ENCODE measurements around the gene DLAT.
A peak's percentile ranks its signal among the peaks of the same experiment; 100 is the strongest.
"Not testable (repeated sequence)": the region's sequence is repeated elsewhere in the genome, so short reads cannot be mapped to it uniquely, and the experiment has no call there.

The DLAT gene

DNA sequence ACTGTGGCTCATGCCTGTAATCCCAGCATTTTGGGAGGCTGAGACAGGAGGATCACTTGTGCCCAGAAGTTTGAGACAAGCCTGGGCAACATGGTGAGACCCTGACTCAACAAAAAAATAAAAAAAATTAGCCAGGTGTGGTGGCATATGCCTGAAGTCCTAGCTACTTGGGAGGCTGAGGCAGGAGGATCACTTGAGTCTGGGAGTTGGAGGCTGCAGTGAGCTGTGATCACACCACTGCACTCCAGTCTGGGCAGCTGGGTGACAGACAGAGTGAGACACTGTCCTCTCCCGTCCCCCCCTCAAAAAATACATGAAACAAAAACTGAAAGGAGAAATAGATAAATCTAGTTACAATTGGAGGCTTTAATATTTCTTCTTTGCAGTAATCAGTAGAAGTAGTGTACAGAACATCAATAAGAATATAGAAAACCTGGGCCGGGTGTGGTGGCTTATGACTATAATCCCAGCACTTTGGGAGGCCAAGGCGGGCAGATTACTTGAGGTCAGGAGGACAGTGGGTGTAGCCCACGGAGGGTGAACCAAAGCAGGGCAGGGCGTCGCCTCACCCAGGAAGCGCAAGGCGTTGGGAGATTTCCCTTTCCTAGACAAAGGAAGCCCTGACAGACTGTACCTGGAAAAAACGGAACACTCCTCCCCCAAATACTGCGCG, 19.6 kb upstream of the DLAT start:
- no peak for DNase-seq

DNA sequence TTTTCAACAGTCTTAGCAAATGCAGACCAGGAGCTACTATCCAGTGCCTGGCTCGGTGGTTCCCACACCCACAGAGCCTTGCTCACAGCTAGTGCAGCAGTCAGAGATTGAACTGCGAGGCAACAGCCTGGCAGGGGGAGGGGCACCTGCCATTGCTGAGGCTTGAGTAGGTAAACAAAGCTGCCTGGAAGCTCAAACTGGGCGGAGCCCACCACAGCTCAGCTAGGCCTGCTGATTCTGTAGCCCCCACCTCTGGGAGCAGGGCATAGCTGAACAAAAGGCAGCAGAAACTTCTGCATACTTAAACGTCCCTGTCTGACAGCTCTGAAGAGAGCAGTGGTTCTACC, 19.1 kb upstream of the DLAT start:
- DNase-seq: not testable (repeated sequence)

DNA sequence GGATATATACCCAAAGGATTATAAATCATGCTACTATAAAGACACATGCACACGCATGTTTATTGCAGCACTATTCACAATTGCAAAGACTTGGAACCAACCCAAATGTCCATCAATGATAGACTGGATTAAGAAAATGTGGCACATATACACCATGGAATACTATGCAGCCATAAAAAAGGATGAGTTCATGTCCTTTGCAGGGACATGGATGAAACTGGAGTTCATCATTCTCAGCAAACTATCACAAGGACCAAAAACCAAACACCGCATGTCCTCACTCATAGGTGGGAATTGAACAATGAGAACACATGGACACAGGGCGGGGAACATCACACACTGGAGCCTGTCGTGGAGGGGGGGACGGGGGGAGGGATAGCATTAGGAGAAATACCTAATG, 13.8 kb upstream of the DLAT start:
- not testable (repeated sequence) for DNase-seq

DNA sequence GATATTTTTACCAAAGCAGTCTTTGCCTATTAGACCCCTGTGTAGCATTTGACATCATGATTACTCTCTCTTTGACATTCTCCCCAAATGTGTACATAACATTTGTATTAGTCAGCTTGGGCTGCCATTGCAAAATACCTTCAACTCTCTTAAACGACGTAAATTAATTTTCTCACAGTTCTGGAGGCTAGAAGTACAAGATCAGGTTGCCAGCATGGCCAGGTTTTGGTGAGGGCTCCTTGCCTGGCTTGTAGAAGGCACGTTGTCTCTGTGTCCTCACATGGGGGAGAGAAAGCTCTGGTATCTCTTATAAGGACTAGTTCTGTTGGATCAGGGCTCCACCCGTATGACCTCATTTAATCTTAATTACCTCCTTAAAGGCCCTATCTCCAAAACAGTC, 12.3 kb upstream of the DLAT start:
- DNase-seq: no peak

DNA sequence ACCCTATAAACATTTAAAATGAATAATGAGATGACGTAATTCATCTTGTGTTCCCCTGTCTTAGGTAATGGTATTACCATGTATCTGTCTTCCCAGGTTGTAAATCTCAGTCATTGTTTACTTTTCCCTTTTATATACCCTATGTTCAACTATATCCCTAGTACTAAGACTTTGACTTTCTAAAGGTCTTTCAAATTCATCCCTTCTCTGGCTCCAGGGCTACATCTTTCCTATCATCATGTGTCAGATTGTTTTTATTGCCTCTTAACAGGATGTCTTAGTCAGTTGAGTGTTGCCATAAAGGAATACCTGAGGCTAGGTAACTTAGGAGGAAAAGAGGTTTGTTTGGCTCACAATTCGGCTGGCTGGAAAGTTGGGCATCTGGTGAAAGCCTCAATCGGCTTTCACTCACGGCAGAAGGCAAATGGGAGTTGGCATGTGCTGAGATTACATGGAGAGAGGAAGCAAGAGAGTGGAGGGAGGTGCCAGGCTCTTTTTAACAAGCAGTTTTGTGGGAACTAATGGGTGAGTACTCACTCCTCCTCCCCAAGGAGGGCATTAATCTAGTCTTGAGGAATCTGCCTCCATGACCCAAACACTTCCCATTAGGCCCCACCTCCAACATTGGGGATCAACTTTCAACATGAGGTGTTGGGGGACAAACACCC, 11.6 kb upstream of the DLAT start:
- no peak for DNase-seq

DNA sequence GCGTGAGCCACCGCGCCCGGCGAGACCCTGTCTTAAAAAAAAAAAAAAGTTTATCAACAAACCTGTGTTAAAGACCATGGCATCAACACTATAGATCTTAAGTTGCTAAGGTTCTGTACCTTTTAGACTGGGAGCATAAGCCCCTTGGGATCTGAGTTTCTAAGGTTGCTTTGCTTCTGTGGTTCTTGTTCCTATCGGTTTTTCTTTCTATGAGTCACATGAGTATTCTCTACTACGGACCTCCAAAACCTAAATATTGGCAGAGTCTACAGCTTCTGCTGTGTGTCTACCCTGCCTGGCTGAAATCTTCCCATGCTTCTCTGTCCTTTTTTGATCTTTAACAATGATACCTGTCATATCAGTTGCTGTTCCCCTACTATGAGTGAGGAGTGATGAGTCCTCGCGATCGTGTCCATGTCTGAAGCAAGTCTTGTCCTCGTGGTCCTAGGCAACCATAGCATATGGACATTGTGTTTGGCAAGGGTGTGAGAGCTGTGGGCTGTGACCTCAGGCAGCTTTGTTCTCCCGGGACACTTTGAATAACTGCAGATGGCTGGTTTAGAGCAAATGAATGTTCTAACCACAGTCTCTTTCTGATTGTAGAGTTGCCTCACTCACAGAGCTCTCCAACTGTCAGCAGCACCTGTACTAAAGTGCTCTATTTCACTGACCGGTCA, 9.0 kb upstream of the DLAT start:
- no peak for DNase-seq

DNA sequence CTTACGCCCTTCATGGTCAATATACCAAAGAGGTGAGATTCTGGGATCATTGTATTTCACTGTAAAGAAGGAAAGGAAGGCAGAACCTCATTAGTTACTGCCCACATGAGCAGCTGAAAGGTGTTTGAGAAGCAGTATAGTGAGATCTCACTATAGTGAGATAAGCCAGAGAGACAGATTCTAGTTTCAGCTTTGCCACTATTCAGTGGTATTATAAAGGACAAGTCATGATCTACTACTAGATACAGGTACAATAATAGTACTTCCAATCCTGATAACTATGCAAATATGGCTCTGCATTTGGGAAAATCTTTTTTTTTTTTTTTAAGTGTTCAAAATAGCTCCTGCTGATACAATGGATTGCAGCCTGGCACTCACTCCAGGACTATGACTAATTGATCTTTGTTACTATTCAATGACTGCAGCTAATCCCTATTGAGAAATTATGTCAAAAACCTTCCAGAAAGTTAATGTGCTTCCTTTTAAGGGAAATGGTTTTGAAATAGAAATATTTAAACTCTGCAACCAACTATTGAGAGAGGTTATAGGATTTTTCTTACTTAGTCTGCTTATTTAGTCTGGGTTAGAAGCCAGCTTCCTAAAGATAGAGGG, 8.3 kb upstream of the DLAT start:
- no peak for DNase-seq

DNA sequence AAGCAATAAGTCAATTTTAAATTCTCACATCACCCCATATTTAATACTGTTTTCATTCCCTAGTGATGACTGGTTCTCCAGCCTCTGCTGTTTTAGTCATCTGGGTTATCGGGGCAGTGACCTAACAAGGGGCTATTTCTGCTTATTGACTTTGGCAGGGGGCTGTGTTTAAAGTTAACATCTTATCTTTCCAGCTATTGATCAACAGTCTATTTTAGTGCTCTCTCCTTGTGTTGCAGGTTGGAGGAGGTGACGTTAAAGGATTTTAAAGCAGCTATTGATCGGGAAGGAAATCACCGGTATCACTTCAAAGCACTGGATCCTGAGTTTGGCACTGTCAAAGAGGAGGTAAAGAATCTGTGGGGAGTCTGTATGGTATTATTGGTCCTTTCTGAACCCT, 7.7 kb upstream of the DLAT start:
- no peak for DNase-seq

DNA sequence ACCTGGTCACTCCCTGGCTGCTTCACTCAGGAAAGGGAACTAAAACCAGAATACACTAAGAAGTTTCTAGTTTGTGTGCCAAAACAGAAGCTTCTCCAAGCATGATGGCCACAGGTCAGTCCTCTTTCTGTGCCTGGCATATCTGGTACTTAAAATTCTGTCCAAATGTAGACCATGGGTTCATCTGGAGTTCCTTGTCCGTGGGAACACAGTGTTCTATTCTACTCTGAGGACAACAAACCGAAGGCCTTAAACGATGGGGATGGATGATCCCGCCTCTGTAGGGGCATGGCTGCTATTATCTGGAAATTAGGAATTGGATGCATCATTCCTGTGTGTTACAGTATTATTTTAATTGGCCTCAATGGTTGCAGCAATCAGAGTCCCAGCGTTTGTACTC, 6.1 kb upstream of the DLAT start:
- DNase-seq: no peak

DNA sequence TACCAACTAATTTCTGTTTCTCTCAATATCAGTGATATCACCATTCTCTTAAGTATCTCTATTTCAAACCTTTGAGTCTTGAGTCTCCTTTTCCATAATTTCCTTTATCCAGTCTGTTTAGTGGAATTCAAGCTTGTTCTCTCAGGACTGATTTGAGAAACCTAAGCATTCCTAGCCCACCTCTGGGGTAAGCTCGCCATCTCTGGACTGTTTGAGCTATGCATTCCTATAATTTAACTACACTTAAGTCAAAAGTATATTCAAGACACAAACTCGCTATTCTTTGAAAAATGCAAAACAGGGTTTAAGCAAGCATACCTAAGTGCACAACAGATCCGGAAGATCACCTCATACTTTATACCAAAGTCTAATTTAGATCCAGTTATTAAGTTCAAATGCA, 2.1 kb upstream of the DLAT start:
- DNase-seq: no peak

DNA sequence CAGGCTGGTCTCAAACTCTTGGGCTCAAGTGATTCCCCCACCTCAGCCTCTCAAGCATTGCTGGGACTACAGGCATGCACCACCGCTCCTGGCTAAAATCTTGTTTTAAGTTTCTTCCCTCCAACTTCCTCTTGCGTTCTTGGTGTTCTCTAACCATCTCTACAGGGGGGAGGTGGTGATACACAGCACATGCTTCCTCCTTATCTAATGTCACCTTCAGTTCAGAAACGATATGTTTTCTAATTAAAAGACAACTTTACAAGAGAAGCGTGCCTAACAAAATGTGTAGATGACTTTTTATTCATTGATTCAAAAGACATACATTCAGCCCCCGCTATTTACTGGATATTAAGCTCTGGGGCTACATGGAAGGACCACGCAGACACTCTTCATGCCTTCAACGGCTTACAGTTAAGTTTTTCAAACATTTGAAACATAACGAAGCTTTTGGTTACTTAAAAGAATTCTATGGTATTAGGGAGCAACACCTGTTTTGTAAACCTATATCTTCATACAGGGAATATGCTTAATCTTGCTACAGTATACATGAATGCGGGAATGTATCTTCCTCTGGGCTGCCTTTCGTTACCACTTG, 933 bp upstream of the DLAT start:
- peak; percentile 20 for DNase-seq

DNA sequence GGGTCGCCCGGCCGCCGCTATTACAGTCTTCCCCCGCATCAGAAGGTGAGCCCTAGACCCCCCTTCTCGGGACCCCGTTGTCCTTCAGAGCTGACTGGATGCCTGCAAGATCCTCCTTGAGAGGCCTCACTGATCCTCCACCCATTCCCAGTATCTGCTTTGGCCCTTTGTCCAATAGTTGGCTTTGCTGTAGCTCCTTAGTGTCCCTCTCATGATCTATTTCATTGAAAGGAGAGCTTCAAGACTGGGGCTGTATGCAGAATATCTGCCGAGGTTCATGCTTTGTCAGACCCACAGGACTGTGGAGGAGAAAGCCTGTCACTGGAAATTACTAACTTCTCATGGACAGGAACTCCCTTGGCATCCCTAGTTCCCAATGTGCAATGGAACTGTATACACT, 499 bp downstream of the DLAT start:
- DNase-seq: no peak

DNA sequence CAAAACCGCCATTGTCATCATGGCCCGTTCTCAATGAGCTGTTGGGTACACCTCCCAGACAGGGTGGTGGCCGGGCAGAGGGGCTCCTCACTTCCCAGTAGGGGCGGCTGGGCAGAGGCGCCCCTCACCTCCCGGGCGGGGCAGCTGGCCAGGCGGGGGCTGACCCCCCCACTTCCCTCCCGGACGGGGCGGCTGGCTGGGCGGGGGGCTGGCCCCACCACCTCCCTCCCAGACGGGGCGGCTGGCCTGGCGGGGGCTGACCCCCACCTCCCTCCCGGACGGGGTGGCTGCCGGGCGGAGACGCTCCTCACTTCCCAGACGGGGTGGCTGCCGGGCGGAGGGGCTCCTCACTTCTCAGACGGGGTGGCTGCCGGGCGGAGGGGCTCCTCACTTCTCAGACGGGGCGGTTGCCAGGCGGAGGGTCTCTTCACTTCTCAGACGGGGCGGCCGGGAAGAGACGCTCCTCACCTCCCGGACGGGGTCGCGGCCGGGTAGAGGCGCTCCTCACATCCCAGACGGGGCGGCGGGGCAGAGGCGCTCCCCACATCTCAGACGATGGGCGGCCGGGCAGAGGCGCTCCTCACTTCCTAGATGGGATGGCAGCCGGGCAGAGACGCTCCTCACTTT, 1.7 kb downstream of the DLAT start:
- DNase-seq: not testable (repeated sequence)

DNA sequence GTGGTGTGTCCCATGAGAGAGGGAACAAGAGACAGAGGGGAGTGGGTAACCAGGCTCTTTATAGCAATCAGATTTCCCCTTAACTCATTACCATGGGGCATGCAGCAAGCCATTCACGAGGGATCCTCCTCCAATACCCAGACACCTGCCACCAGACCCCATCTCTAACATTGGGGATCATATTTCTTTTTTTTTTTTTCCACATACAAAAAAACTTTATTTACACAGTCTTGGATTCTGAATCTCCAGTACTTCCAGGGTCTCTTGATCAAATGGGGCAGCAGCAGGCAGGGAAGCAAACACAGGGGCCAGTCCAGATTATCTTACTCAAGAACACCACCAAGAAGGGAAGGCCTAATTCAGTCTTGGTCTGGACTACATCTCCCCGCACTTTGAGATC, 4.3 kb downstream of the DLAT start:
- DNase-seq: no peak

DNA sequence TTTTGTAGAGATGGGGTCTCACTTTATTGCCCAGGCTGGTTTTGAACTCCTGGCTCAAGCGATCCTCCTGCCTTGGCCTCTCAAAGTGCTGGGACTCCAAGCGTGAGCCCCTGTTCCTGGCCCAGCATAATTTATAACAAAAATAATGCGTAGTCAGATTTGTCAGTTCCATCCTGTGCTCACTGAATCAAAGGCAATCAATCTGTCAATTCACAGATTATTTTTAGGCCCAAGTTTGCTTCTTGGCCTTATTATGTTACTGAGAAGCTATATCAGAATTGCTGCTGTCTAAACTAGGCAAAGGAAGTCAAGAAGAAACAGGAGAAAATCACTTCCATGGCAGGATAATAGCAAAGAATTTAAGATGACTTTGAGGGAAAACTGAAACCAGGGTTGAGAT, 8.7 kb downstream of the DLAT start:
- no peak for DNase-seq

DNA sequence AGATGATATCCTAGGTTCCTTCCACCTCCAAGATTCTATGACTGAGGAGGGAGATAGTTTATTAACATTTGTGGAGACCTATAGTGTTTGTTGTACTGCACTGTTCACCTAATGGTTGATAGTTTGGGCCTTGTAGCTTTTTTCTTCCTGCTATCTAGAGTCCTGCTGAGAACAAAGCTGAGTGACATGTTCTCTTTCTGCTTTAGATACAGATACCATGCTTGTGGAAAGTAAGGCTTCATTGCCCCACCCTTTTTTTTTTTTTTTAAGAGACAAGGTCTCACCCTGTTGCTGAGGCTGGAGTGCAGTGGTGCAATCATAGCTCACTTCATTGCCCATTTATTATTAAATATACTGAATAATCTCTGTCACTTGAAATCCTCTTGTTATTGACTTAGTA, 12.3 kb downstream of the DLAT start:
- no peak for DNase-seq

DNA sequence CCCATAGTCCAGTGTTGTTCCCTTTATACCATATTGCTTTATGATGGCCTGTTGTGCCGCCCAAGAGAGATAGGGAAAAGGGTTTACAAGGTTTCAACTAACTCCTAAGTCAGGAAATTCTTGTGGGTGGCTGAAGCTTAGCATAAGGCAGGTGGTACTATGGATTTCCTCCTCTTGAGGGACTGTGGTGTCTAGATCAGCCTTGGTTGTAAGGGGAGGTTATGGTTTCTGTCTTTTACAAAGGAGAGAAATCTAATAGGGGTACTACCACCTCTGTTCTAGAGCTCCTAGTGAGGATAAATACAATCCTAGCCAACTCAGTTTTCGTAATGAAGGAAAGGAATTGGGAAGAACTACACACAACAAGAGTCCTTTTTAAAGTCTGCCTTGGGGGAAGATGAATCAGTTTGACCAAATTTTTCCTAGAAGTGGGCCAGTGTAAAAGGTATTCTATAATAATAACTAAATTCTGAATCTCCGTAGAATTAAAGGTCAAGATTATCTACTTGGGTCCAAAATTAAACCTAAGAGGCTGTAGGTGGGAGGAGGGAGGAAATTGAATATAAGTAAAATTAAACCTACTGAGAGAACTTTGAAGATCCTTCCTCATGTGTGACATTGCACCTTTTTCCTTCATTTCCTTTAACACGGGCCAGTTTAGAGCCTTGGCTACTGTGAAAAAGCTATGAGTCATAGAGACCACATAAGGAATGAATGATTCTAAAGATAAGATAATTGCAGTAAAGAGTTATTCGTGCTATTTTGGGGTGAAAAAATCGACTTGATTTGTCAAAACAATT, 17.2 kb downstream of the DLAT start:
- no peak for DNase-seq

DNA sequence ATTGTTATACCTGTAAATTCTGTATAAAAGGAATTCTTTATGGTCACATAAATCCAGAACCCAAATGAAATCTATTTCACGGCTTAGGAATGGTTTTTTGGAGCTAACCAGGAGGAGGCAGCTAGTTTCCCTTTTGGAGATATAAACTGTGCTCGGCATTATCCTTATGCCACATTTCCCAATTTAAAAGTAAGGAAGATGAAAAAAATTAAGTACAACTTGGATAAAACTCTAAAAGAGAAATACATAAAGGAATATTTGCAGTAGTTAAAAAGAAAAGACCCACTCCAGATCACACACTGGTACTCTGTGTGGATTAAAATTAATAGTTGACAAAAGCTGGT, 17.7 kb downstream of the DLAT start:
- DNase-seq: no peak

DNA sequence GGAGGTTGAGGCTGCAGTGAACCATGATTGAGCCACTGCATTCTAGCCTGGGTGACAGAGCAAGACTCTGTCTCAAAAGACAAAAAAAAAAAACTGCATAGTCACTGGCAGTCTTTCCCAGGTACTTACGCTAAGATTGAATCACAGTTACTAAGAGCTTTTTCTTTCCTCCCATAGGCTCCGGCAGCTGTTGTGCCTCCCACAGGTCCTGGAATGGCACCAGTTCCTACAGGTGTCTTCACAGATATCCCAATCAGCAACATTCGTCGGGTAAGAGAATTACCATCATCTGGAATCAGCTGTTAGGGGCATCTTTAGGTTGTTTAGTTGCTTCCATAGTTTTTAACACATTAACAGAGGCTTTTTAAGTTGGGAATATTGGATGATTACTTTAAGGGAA, 19.8 kb downstream of the DLAT start:
- no peak for DNase-seq

DNA sequence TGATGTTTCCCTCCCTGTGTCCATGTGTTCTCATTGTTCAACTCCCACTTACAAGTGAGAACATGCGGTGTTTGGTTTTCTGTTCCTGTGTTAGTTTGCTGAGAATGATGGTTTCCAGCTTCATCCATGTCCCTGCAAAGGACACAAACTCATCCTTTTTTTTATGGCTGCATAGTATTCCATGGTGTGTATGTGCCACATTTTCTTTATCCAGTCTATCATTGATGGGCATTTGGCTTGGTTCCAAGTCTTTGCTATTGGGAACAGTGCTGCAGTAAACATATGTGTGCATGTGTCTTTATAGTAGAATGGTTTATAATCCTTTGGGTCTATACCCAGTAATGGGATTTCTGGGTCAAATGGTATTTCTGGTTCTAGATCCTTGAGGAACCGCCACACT, 21.4 kb downstream of the DLAT start:
- DNase-seq: not testable (repeated sequence)

DNA sequence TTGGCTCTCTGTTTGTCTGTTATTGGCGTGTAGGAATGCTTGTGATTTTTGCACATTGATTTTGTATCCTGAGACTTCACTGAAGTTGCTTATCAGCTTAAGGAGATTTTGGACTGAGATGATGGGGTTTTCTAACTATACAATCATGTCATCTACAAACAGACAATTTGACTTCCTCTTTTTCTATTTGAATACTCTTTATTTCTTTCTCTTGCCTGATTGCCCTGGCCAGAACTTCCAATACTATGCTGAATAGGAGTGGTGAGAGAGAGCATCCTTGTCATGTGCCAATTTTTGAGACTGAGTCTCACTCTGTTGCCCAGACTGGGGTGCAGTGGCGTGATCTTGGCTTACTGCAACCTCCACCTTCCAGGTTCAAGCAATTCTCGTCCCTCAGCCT, 23.0 kb downstream of the DLAT start:
- DNase-seq: not testable (repeated sequence)

DNA sequence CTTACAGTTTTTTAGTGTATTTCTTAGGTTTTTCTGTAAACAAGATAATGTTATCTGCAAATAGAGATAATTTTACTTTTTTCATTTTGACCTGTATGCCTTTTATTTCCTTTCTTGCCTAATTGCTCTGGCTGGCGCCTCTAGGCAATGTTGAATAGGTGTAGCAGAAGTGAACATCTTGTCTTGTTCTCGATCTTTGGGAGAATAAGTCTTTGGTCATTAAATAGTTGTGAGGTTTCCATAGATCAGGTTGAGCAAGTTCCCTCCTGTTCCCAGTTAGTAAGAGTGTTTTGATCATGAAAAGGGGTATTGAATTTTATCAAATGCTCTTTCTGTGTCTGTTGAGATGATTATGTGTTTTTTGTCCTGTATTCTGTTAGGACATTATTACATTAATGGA, 24.6 kb downstream of the DLAT start:
- no peak for DNase-seq

DNA sequence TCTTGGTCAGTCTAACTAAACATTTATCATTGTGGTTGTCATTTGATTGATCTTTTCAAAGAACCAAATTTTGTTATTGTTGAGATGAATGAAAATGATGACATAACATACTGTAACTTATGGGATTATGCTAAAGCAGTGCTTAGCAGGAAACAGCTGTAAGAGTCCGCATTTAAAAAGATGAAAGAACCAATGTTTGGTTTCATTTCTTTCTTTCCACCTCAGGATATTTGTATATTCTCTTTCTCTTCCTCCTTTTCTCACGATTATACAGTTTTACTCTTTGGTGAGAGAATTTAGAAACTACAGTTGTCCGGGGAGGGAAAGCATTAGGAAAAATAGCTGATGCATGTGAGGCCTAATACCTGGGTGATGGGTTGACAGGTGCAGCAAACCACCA, 25.5 kb downstream of the DLAT start:
- no peak for DNase-seq

Data from SHP77 treated with DMSO at 0.1 percent for 48 hours (cell line).